SU-DHL-6 (cell line): ENCODE results near the gene RBFOX1.

Experiments
- H2AFZ ChIP-seq: fragments of 200-600 bp; sonication (generic); 2 replicates; pipeline ENCODE4 v1.6.1; 2014; ENCODE audit warnings: low read depth, mild to moderate bottlenecking, moderate library complexity, mixed read lengths, antibody characterized with exemption, low read length; ENCODE audit not compliant: severe bottlenecking
- H3F3A ChIP-seq: fragments of 200-600 bp; shearing (Covaris generic); 2 replicates; pipeline ENCODE4 v1.6.0; 2016; ENCODE audit warnings: antibody characterized with exemption, mild to moderate bottlenecking; ENCODE audit not compliant: insufficient read depth
- H3K27ac ChIP-seq: fragments of 200-600 bp; sonication (generic); 2 replicates; pipeline ENCODE4 v1.5.1; 2016; ENCODE audit warnings: low read depth, mild to moderate bottlenecking, low read length, moderate library complexity, mixed read lengths
- H3K27me3 ChIP-seq: fragments of 200-600 bp; sonication (generic), shearing (Covaris generic); 2 replicates; pipeline ENCODE4 v1.6.0; 2014; ENCODE audit warnings: mild to moderate bottlenecking, low read length
- H3K36me3 ChIP-seq: fragments of 200-600 bp; sonication (generic); 2 replicates; pipeline ENCODE4 v1.6.1; 2014; ENCODE audit warnings: mild to moderate bottlenecking, low read length, mixed read lengths
- H3K4me2 ChIP-seq: fragments of 300-600, 200-600 bp; shearing (Covaris generic), sonication (generic); 2 replicates; pipeline ENCODE4 v1.6.0; 2014; ENCODE audit warnings: low read length, low read depth, mild to moderate bottlenecking; ENCODE audit not compliant: poor library complexity, severe bottlenecking
- H3K4me3 ChIP-seq: fragments of 200-600 bp; sonication (generic); 2 replicates; pipeline ENCODE4 v1.5.1; 2014; ENCODE audit warnings: antibody characterized with exemption, low read length, mild to moderate bottlenecking, mixed read lengths; ENCODE audit not compliant: insufficient read depth, poor library complexity, severe bottlenecking
- H3K79me2 ChIP-seq: fragments of 200-600 bp; sonication (generic); 2 replicates; pipeline ENCODE4 v1.6.1; 2014; ENCODE audit warnings: mild to moderate bottlenecking, low read length, moderate library complexity; ENCODE audit not compliant: insufficient read depth
- H3K9ac ChIP-seq: fragments of 200-600 bp; sonication (generic); 2 replicates; pipeline ENCODE4 v1.7.0; 2014; ENCODE audit warnings: mild to moderate bottlenecking, low read length
- H3K9me2 ChIP-seq: fragments of 200-600 bp; sonication (generic); replicated peaks from 2 replicates; pipeline ENCODE4 v1.6.1; 2014; ENCODE audit warnings: low read length; ENCODE audit not compliant: insufficient read depth
- H3K9me3 ChIP-seq: fragments of 200-600 bp; sonication (generic); 2 replicates; pipeline ENCODE4 v1.6.1; 2014; ENCODE audit warnings: low read length, mixed read lengths; ENCODE audit not compliant: insufficient read depth
- H4K20me1 ChIP-seq: fragments of 200-600 bp; sonication (generic); 2 replicates; pipeline ENCODE4 v1.6.1; 2014; ENCODE audit warnings: low read depth, mild to moderate bottlenecking, antibody characterized with exemption, low read length, moderate library complexity, mixed read lengths
- EZH2phosphoT487 ChIP-seq: fragments of 200-600 bp; sonication (generic), shearing (Covaris generic); conservative IDR thresholded peaks from 2 replicates; pipeline ENCODE4 v1.6.1; 2018; ENCODE audit warnings: mild to moderate bottlenecking, antibody characterized with exemption, low read length, moderate library complexity, mixed read lengths
- TF ChIP-seq, protein P1 (sequence below): fragments of 200-600 bp; sonication (generic); IDR thresholded peaks from one replicate; pipeline ENCODE4 v1.5.1; 2017; ENCODE audit warnings: antibody characterized with exemption, mild to moderate bottlenecking, low read length, moderate library complexity; ENCODE audit not compliant: insufficient read depth, poor library complexity, severe bottlenecking

RBFOX1 gene

DNA sequence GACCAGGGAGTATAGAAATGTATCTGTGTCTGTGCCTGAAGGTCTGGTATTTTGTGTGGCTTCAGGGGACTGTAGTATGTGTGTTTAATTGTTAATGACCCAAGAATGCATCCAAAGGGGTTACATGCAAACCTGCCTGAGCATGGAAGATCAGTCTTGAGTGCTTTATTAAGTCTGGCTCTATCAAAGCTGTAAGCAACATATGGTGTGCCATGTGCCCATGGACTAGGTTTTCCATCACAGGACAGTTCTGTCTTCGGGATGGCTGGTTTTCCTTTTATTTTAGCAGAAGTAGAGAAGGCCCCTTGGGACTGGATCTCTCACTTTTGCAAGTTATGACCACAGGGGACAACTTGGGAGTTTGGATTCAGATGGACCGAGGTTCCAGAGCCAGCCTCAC is 18.2 kb downstream of the RBFOX1 start:
- TF ChIP-seq EZH2phosphoT487, result no peak
- TF ChIP-seq, protein P1, sequence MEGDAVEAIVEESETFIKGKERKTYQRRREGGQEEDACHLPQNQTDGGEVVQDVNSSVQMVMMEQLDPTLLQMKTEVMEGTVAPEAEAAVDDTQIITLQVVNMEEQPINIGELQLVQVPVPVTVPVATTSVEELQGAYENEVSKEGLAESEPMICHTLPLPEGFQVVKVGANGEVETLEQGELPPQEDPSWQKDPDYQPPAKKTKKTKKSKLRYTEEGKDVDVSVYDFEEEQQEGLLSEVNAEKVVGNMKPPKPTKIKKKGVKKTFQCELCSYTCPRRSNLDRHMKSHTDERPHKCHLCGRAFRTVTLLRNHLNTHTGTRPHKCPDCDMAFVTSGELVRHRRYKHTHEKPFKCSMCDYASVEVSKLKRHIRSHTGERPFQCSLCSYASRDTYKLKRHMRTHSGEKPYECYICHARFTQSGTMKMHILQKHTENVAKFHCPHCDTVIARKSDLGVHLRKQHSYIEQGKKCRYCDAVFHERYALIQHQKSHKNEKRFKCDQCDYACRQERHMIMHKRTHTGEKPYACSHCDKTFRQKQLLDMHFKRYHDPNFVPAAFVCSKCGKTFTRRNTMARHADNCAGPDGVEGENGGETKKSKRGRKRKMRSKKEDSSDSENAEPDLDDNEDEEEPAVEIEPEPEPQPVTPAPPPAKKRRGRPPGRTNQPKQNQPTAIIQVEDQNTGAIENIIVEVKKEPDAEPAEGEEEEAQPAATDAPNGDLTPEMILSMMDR, result no peak
- no peaks in the 10 kb centered on the region for H3K9me3 ChIP-seq
- H3K9me2 ChIP-seq, result no peaks in the 10 kb centered on the region
- no peaks in the 10 kb centered on the region for H4K20me1 ChIP-seq
- no peak overlapping the region for H2AFZ ChIP-seq
- H3F3A ChIP-seq, result no peaks in the 10 kb centered on the region
- no peaks in the 10 kb centered on the region for H3K36me3 ChIP-seq
- H3K4me3 ChIP-seq, result no peak overlapping the region
- H3K27me3 ChIP-seq, result no peaks in the 10 kb centered on the region
- no peak overlapping the region for H3K9ac ChIP-seq
- no peaks in the 10 kb centered on the region for H3K79me2 ChIP-seq
- no peak overlapping the region for H3K4me2 ChIP-seq
- no peak overlapping the region for H3K27ac ChIP-seq

DNA sequence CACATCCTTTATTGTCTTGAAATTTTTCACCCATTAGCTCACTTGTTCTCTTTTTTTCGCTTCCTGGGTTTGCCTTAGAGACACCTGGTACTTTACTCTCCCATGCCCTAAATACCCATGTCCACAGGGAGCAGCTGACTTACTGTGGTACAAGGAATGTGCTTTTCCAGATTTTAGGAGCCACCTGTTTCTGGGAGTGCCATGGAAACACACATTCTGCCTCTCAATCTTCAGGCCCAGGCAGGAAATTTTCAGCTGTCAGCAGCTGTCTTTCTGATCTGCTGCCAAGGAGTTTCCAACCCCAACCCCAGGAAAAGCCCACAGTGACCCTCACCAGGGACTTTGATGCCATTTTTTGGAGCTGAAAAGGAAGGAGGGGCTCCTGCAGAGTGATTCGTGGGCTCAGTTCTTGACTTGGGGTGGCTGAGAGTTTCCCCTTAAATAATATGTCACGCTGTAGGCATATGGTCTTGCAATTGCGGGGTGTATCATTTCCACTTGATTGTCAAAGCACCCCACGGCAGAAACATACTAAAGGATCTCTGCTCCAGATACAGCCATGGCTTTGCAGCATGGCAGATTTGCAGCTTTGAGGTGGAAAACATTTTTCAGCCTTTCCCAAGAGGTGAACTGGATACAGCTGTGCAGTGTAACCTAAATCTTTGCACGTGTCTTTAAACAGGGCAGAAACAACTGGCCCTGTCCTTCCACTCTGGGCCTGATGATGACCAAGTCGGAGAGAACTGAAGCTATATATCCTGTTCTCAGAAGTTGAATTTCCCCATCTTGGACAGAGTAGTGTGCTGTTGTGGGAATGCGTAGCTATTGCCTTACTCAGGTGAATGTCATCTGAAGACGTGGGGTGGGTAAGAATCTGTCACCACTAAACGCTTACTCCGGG is 19.2 kb downstream of the RBFOX1 start:
- H3K36me3 ChIP-seq, result no peaks in the 10 kb centered on the region
- no peaks in the 10 kb centered on the region for H3K27me3 ChIP-seq
- no peak overlapping the region for H2AFZ ChIP-seq
- no peak overlapping the region for H3K9ac ChIP-seq
- no peaks in the 10 kb centered on the region for H4K20me1 ChIP-seq
- H3K27ac ChIP-seq, result no peak overlapping the region
- H3K9me2 ChIP-seq, result no peaks in the 10 kb centered on the region
- no peak overlapping the region for H3K4me2 ChIP-seq
- no peaks in the 10 kb centered on the region for H3F3A ChIP-seq
- H3K4me3 ChIP-seq, result no peak overlapping the region
- TF ChIP-seq, protein P1, result no peak
- no peak for TF ChIP-seq EZH2phosphoT487
- H3K79me2 ChIP-seq, result no peaks in the 10 kb centered on the region
- no peaks in the 10 kb centered on the region for H3K9me3 ChIP-seq

DNA sequence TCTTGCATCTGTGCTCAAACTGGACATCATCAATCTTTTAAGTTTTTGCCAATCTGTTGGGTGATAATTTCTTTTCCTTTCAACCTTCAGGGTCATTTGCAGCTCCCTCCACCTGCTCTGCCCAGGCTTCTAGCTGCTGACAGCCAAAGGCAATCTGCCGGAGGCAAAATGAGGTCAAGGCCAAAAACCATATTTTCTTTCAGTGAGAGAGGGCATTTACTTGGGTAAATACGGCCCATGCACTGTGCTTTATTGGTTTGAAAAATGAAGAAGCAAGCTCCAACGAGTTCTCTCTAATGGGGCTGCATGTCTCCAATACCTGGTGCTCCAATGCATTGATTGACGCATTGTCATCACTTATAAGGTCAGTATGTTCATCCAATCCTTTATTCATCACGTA is 23.1 kb downstream of the RBFOX1 start:
- H3K4me3 ChIP-seq, result no peak overlapping the region
- H4K20me1 ChIP-seq, result no peaks in the 10 kb centered on the region
- H3K4me2 ChIP-seq, result no peak overlapping the region
- H3K27ac ChIP-seq, result no peak overlapping the region
- no peaks in the 10 kb centered on the region for H3K27me3 ChIP-seq
- H3K36me3 ChIP-seq, result no peaks in the 10 kb centered on the region
- H3K9me2 ChIP-seq, result no peaks in the 10 kb centered on the region
- no peaks in the 10 kb centered on the region for H3F3A ChIP-seq
- TF ChIP-seq, protein P1, result no peak
- TF ChIP-seq EZH2phosphoT487, result no peak
- no peak overlapping the region for H2AFZ ChIP-seq
- H3K79me2 ChIP-seq, result no peaks in the 10 kb centered on the region
- no peak overlapping the region for H3K9ac ChIP-seq
- H3K9me3 ChIP-seq, result no peaks in the 10 kb centered on the region
